IMR-90 (cell line): Measurements from ENCODE around the gene SLC22A31. TPM values are rescaled to one million over a fixed set of nuclear protein-coding genes. Genes with fewer than 3 reads are reported as not detected.
A peak's percentile ranks its signal among the peaks of the same experiment; 100 is the strongest.

Experiments used
- ATAC-seq: fragments of 200-7000 bp; cut with Tn5 transposase; 2 replicates; pipeline ENCODE4 v1.9.1; 2020; ENCODE audit warnings: low read depth, mild to moderate bottlenecking, moderate library complexity
- BruUV-seq: library from RNA; stranded (reverse); fragments of 400-500 nt; replicated peaks from 2 replicates; lab custom pipeline; 2021; lab: Mats Ljungman, UMichigan
- CTCF ChIA-PET: fragments of 300-600 bp; formaldehyde crosslinking; extraction: SDS; loops from one replicate; lab custom pipeline; 2021; ENCODE audit warnings: antibody characterized with exemption; lab: Yijun Ruan, JAX
- POLR2A ChIA-PET: fragments of 300-600 bp; sonication (Branson Sonifier 250); formaldehyde crosslinking; loops from one replicate; lab custom pipeline; 2022; ENCODE audit warnings: antibody characterized with exemption; ENCODE audit not compliant: unreplicated experiment; lab: Charles Lee
- DNase-seq: peaks from one replicate; pipeline ENCODE4 v3.0.0; 2013
- H2AFZ ChIP-seq: replicated peaks from 2 replicates; pipeline ENCODE3; 2013; ENCODE audit warnings: low read length, mild to moderate bottlenecking; ENCODE audit not compliant: poor library complexity
- H2AK5ac ChIP-seq: 2 replicates; pipeline ENCODE4 v1.6.1; 2013; ENCODE audit warnings: low read depth, low read length, inconsistent platforms
- H2AK9ac ChIP-seq: replicated peaks from 2 replicates; pipeline ENCODE3; 2013; ENCODE audit warnings: mild to moderate bottlenecking, low read depth, low read length, moderate library complexity; ENCODE audit not compliant: poor library complexity
- H2BK120ac ChIP-seq: 2 replicates; pipeline ENCODE4 v1.6.1; 2013; ENCODE audit warnings: low read depth, low read length, inconsistent platforms
- H2BK15ac ChIP-seq: 3 replicates; pipeline ENCODE4 v1.6.1; 2013; ENCODE audit warnings: low read depth, low read length, inconsistent platforms
- H2BK20ac ChIP-seq: 2 replicates; pipeline ENCODE4 v1.6.1; 2013; ENCODE audit warnings: low read depth, mild to moderate bottlenecking, inconsistent platforms, low read length, moderate library complexity
- H2BK5ac ChIP-seq: 2 replicates; pipeline ENCODE4 v1.6.1; 2013; ENCODE audit warnings: mild to moderate bottlenecking, low read depth, low read length, inconsistent platforms; ENCODE audit not compliant: poor library complexity, severe bottlenecking
- H3K14ac ChIP-seq: replicated peaks from 2 replicates; pipeline ENCODE4 v1.6.1; 2013; ENCODE audit warnings: low read depth, low read length, inconsistent platforms
- H3K18ac ChIP-seq: 2 replicates; pipeline ENCODE4 v1.6.1; 2013; ENCODE audit warnings: low read depth, low read length, control low read depth
- H3K23ac ChIP-seq: 2 replicates; pipeline ENCODE4 v1.6.1; 2013; ENCODE audit warnings: low read depth, low read length, inconsistent platforms
- H3K27ac ChIP-seq: 2 replicates; pipeline ENCODE4 v1.5.1; 2013; ENCODE audit warnings: mild to moderate bottlenecking, control low read depth, low read length; ENCODE audit not compliant: insufficient read depth
- H3K27me3 ChIP-seq: 2 replicates; pipeline ENCODE4 v1.6.1; 2013; ENCODE audit warnings: low read length; ENCODE audit not compliant: control insufficient read depth, insufficient read depth
- H3K36me3 ChIP-seq: 2 replicates; pipeline ENCODE4 v1.6.1; 2013; ENCODE audit warnings: low read length, mixed read lengths; ENCODE audit not compliant: control insufficient read depth, insufficient read depth
- H3K4ac ChIP-seq: 2 replicates; pipeline ENCODE4 v1.6.1; 2013; ENCODE audit warnings: low read depth, low read length, inconsistent platforms
- H3K4me1 ChIP-seq: 2 replicates; pipeline ENCODE4 v1.6.1; 2013; ENCODE audit warnings: low read length, mixed read lengths; ENCODE audit not compliant: control insufficient read depth, insufficient read depth
- H3K4me2 ChIP-seq: 2 replicates; pipeline ENCODE4 v1.6.1; 2013; ENCODE audit warnings: low read depth, mild to moderate bottlenecking, control low read depth, low read length, moderate library complexity
- H3K4me3 ChIP-seq: 2 replicates; pipeline ENCODE4 v1.5.1; 2013; ENCODE audit warnings: low read depth, mild to moderate bottlenecking, control low read depth, low read length, moderate library complexity; ENCODE audit not compliant: insufficient read depth
- H3K56ac ChIP-seq: 2 replicates; pipeline ENCODE4 v1.6.1; 2013; ENCODE audit warnings: low read length, inconsistent platforms; ENCODE audit not compliant: insufficient read depth; ENCODE audit errors: extremely low read depth
- H3K79me1 ChIP-seq, 2 experiments: 2 replicates each; pipeline ENCODE4 v1.6.1; 2013; ENCODE audit warnings: low read length in 2 of 2, inconsistent platforms in 1 of 2, low read depth in 1 of 2
- H3K9ac ChIP-seq: 2 replicates; pipeline ENCODE4 v1.6.1; 2013; ENCODE audit warnings: low read depth, low read length, control low read depth
- H3K9me1 ChIP-seq: 2 replicates; pipeline ENCODE4 v1.6.1; 2013; ENCODE audit warnings: low read length, inconsistent platforms; ENCODE audit not compliant: insufficient read depth
- H3K9me3 ChIP-seq: 2 replicates; pipeline ENCODE4 v1.6.1; 2013; ENCODE audit warnings: low read length; ENCODE audit not compliant: control insufficient read depth, insufficient read depth
- H4K20me1 ChIP-seq: 2 replicates; pipeline ENCODE4 v1.6.1; 2013; ENCODE audit warnings: low read length, inconsistent platforms; ENCODE audit not compliant: insufficient read depth
- H4K5ac ChIP-seq: 2 replicates; pipeline ENCODE4 v1.6.1; 2013; ENCODE audit warnings: mild to moderate bottlenecking, low read depth, low read length, control low read depth
- H4K8ac ChIP-seq, 2 experiments: 2 replicates each; pipeline ENCODE4 v1.6.1; 2013; ENCODE audit warnings: low read depth in 2 of 2, low read length in 2 of 2, control low read depth in 1 of 2, inconsistent platforms in 1 of 2
- H4K91ac ChIP-seq: 2 replicates; pipeline ENCODE4 v1.6.1; 2013; ENCODE audit warnings: low read depth, low read length, inconsistent platforms; ENCODE audit not compliant: insufficient read depth
- CTCF ChIP-seq: conservative IDR thresholded peaks from 2 replicates; pipeline ENCODE4 v1.5.1; 2012; ENCODE audit warnings: mild to moderate bottlenecking, low read depth, low read length, improper control_type of control experiment
- FOS ChIP-seq: fragments of 150-350 bp; IDR thresholded peaks from 2 replicates; pipeline ENCODE4 v1.6.1; 2016; ENCODE audit warnings: low read depth, low read length
- MAFK ChIP-seq: IDR thresholded peaks from 2 replicates; pipeline ENCODE4 v1.6.1; 2012; ENCODE audit warnings: low read depth, low read length, improper control_type of control experiment
- MAZ ChIP-seq: IDR thresholded peaks from 2 replicates; pipeline ENCODE4 v1.6.1; 2012; ENCODE audit warnings: low read depth, mild to moderate bottlenecking, low read length, improper control_type of control experiment, moderate library complexity, borderline replicate concordance
- MXI1 ChIP-seq: IDR thresholded peaks from 2 replicates; pipeline ENCODE4 v1.6.1; 2012; ENCODE audit warnings: low read depth, mild to moderate bottlenecking, low read length, moderate library complexity, borderline replicate concordance
- POLR2A ChIP-seq: IDR thresholded peaks from 2 replicates; pipeline ENCODE4 v1.6.1; 2012; ENCODE audit warnings: mild to moderate bottlenecking, low read depth, low read length
- RAD21 ChIP-seq: IDR thresholded peaks from 2 replicates; pipeline ENCODE4 v1.6.1; 2012; ENCODE audit warnings: low read length, improper control_type of control experiment
- RCOR1 ChIP-seq: IDR thresholded peaks from 2 replicates; pipeline ENCODE4 v1.6.1; 2012; ENCODE audit warnings: mild to moderate bottlenecking, low read length, improper control_type of control experiment; ENCODE audit not compliant: insufficient replicate concordance
- RFX5 ChIP-seq: IDR thresholded peaks from 2 replicates; pipeline ENCODE4 v1.8.0; 2012; ENCODE audit warnings: low read depth, mild to moderate bottlenecking, low read length, moderate library complexity
- SMC3 ChIP-seq: fragments of 150-350 bp; IDR thresholded peaks from 2 replicates; pipeline ENCODE4 v1.6.1; 2016; ENCODE audit warnings: low read depth, mild to moderate bottlenecking, antibody characterized with exemption, low read length, moderate library complexity
- USF2 ChIP-seq: fragments of 150-350 bp; IDR thresholded peaks from 2 replicates; pipeline ENCODE4 v1.6.1; 2017; ENCODE audit warnings: mild to moderate bottlenecking, antibody characterized with exemption, low read length, low read depth
- WGBS, 2 experiments: methylation state at CpG; one replicate each; pipeline versions ENCODE4 v1.1.5 to v1.1.7; 2013; ENCODE audit warnings: missing lambda C conversion rate in 2 of 2; ENCODE audit not compliant: insufficient read length in 1 of 2; ENCODE audit errors: extremely low coverage in 2 of 2; 5-methylcytosine and 5-hydroxymethylcytosine counted together
- dilution Hi-C: fragments of 300-500 bp; cut with HindIII; formaldehyde crosslinking; loops from one replicate; pipeline ENCODE4 v1.14.3; 2018; ENCODE audit warnings: low sequenced_read_pairs; ENCODE audit not compliant: unreplicated experiment
- in situ Hi-C: fragments of 300-500 bp; cut with MboI; formaldehyde crosslinking; loops from 3 replicates; pipeline ENCODE4 v1.14.3; 2019; ENCODE audit warnings: low sequenced_read_pairs, inconsistent platforms, mixed read lengths
- intact Hi-C: fragments of 100-400 bp; cut with micrococcal nuclease; formaldehyde crosslinking; loops from 2 replicates; pipeline ENCODE4 v1.10.0; 2022
- polyA plus RNA-seq, 3 experiments: library from polyadenylated mRNA; depleted of rRNA; stranded (reverse); fragments of >200 nt; gene quantifications; 2 replicates each; pipeline ENCODE4 v1.2.3, GENCODE V29; 2012; ENCODE audit warnings: low replicate concordance in 1 of 3
- total RNA-seq: library from RNA; depleted of rRNA; stranded (reverse); fragments of >200 nt; gene quantifications from 2 replicates; pipeline ENCODE4 v1.2.3, GENCODE V29; 2012

Gene SLC22A31
- total and polyA plus RNA-seq, 2 of the 4 experiments (the other 2 are of a cell fraction): 0.18 to 5.5 TPM

GRCh38 chr16:89169778-89170177, 30.6 kb downstream of the SLC22A31 start:
- no peak overlapping the region for H2BK5ac ChIP-seq
- no CpG with 5 or more reads among the region's 14 CpGs for WGBS, 2 experiments
- intact Hi-C loops (no loop called here), dilution Hi-C loops (no loop called here), in situ Hi-C loops (loop anchor here (10.0 kb wide), 1 partner anchor 425 kb away; no protein-coding TSS in a partner anchor)
- peak overlapping the region; percentile 61 for H2AK9ac ChIP-seq
- H3K9me3 ChIP-seq: no peaks in the 10 kb centered on the region
- H3K4me2 ChIP-seq: no peak overlapping the region
- no peaks in the 10 kb centered on the region for H3K9me1 ChIP-seq
- H3K9ac ChIP-seq: no peak overlapping the region
- H3K23ac ChIP-seq: no peak overlapping the region
- no peak overlapping the region for H3K18ac ChIP-seq
- no peak overlapping the region for H2AK5ac ChIP-seq
- H3K4me3 ChIP-seq: no peak overlapping the region
- H4K20me1 ChIP-seq: no peaks in the 10 kb centered on the region; the same call in 1 of the 2 replicates
- no peaks in the 10 kb centered on the region for H3K79me1 ChIP-seq
- H3K4ac ChIP-seq: no peak overlapping the region
- H3K4me1 ChIP-seq: peaks cover 5% of the 10 kb centered on the region; the same call in 1 of the 2 replicates
- ChIA-PET CTCF (no interaction called here), POLR2A (no interaction called here)
- H2AFZ ChIP-seq: no peak overlapping the region
- no peak overlapping the region for H3K56ac ChIP-seq
- H4K91ac ChIP-seq: no peak overlapping the region
- H2BK120ac ChIP-seq: no peak overlapping the region
- no peak overlapping the region for H3K27ac ChIP-seq
- DNase-seq (no peak), ATAC-seq (no peak)
- no TSS peak for BruUV-seq
- H4K8ac ChIP-seq: no peak overlapping the region
- H3K36me3 ChIP-seq: no peaks in the 10 kb centered on the region
- H2BK15ac ChIP-seq: no peak overlapping the region
- peaks cover 43% of the 10 kb centered on the region for H3K27me3 ChIP-seq
- TF ChIP-seq POLR2A (no peak), RAD21 (no peak), MAZ (no peak), USF2 (no peak), SMC3 (no peak), MAFK (no peak), RFX5 (no peak), RCOR1 (no peak), CTCF (no peak), MXI1 (no peak), FOS (no peak)
- H3K14ac ChIP-seq: no peak overlapping the region
- H2BK20ac ChIP-seq: no peak overlapping the region
- H4K5ac ChIP-seq: no peak overlapping the region
